NCI-H748 (cell line): ENCODE data around the gene NAA80.
"Not testable (repeated sequence)": the region's sequence is repeated elsewhere in the genome, so short reads cannot be mapped to it uniquely, and the experiment has no call there.

Source experiments
- DNase-seq: peaks from one replicate; lab custom pipeline; 2025; ENCODE audit not compliant: unreplicated experiment; lab: John Stamatoyannopoulos, UW

The NAA80 gene

DNA sequence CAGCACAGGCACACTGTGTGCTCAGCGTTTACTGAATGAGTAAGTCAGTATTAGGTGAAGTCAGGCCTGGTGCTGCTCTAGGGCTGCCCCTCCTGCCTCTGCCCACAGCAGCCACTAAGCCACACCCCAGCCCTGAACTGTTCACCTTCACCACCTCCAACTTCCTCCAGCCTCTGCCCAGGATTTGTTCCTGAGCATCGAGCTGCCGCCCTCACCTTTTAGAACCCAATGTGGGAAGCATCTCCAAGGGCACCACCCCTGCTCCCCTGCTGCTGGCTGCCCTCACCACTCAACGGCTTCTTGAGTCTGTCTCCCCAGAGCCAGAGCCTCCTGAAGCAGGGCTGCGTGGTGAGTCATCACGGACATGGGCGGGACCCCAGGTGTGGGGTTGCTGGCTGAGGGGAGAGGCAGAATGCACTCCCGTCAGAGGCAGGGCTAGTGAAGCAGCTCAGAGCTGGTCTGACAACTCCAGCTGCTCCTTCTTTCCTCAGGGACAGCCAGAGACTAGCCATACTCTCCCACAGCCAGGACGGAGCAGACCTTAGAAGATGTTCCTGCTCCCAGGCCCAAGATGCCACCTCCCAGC lies 17.5 kb upstream of the NAA80 start:
- no peak for DNase-seq

DNA sequence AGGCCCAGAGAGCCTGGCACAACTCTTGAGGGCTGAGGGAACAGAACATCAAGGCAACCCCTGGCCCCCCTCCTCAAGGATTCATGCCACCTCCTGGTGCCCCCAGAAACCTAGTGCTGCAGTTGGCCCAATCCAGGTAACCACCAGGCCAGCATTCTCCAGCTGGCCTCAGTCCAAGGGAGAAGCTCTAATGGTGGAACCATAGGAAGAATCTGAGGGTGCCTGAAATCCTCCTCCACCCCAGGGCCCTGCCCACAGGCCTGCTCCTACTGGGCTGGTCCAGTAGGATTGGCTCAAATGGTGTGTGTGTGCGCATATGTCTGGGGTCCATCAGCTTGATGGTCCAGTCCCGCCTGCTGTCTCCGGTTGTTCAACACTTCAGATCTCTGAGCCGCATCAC lies 15.6 kb upstream of the NAA80 start:
- no peak for DNase-seq

DNA sequence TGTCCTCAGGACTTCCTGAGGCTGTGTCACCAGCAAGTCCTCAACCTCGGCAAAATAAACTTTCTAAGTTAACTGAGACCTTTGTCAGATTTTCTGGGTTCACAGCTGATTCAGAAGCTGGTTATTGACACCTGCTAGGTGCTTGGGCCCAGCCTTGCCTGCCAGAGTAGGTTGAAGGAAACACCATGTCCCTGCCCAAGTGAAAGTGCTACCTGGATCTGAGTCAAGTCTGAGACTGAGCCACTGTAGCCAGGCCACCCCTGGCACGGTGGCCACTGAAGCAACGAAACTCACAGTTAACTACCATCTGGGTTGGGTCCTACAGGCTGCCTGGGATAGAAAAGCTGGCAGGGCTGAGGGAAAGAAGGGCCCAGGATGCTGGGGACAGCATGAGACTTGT lies 15.1 kb upstream of the NAA80 start:
- no peak for DNase-seq

GRCh38 chr3:50312041-50312440 lies 12.8 kb upstream of the NAA80 start:
- DNase-seq, result not testable (repeated sequence)

DNA sequence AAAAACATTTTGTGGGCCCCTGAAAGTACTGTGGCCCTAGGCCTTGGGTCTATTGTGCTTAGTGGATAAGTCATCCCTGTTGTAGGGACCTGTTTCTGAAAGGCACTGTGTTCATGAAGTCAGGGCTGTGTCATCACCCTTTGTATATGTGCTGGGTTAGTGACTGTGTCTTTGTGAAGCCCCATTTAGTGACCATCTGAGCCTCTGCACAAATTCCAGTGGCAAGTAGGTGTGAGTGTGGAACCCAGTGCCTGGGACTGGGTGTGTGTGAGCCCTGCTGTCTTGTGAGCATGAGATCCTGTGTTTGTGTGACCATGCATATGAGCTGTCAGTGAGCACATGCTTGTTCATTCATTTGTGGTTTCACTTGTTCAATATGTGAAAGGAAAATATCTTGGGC lies 5.4 kb upstream of the NAA80 start:
- no peak for DNase-seq

DNA sequence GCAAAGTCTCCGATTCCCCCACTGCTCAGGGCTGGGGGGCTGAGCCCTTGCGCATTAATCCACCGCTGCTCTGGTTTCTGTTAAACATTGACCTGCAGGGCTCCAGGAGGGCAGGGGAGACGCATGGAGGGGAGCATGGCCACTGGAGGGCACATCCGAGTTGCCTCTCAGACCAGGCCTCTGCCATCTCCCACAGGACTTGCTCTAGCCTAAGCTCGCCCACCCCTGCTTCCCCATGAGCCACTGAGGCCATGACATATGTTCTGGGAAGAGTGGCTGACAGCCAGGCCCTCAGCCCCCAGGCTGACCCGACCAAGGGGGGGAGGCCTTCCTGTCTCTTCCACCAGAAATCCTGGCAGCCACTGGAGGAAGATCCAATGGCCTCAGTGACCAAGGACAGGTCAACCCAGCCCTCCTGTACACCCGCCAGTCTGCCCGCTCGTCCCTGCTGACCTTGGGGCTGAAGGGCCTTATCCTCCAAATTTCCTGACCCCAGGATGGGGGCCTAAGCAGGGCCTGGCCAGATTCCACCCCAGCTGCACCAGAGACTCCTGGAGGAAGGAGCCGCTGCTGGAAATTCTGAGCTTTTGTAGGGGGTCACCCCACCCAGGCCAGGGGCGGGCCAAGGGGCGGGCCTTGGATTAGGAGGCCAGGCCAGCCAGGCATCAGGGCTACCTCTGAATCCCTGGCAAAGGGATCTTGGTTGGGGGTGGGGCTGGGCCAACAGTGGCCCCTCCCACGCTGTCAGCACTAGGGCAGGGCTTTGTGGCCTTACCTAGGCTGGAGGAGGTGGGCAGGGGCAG lies 4.0 kb upstream of the NAA80 start, which contains the start of gene HYAL1:
Gene HYAL1, minus strand, starts transcription at position 562 of the 803 bp plus-strand sequence. CDS start 618 bp downstream, outside the sequence.
- no peak for DNase-seq

GRCh38 chr3:50302095-50303012 lies 3.1 kb upstream of the NAA80 start:
- DNase-seq, result no peak

GRCh38 chr3:50300681-50301254 lies 1.6 kb upstream of the NAA80 start:
- no peak for DNase-seq

- no peak for DNase-seq
Measured at GRCh38 chr3:50299929-50300680, 900 bp upstream of the NAA80 start.

- no peak for DNase-seq
Measured at GRCh38 chr3:50299638-50299928, 378 bp upstream of the NAA80 start.

DNA sequence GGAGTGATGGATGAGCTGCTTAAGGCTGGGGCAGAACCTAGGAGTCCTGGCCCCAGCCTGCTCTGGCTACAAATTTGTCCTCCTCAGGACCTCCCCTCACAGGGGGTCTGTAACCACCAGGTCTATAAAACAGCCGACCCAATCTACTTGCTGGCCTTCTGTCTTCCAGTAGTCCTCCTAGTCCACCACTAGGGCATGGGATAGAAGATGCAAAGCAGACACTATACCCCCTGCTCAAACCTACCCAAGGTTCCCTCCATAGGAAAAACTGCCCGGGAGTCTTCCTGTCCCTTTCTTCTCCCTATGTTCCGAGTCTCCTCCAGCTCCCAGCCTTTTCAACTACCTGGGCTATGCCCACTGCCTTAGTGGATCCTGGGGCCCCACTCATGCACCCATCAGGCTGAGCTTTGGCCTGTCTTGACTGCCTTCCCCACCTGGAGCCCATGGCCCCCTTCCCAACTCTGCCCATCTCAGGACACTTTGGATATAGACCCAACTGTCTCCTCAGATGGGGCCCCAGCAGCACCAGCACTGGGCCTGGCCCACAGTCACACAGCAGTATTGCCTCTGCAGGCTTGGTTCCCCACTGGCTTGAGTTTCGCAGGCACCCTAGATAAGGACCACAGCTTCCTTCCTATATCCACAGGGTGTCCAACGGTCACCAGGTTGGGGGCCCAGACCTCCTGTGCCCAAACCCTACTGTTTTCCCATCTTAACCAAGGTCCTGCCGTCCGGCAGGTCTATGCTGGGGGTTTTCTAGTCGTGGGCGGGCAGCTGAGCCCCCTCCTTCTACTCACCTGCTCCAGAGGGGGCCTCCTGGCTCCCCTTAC lies 1.1 kb downstream of the NAA80 start:
- no peak for DNase-seq

DNA sequence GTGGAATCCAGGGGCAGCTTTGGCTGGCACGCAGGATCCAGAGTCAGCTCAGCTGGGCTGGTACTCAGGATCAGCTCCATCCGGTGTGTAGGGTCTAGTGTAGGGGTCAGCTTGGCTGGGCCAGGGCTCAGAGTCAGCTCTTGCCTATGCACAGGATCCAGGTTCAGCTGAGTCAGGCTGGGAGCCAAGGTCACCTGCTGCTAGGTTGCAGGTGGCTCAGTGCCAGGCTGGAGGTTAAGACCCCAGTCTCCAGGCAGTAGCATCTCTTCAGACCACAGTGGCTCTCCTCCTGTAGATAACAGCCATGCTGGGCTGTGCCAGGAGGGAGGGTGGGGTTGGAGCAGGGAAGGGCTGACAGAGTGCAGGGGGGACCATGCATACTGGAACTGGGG lies 1.8 kb downstream of the NAA80 start:
- no peak for DNase-seq

DNA sequence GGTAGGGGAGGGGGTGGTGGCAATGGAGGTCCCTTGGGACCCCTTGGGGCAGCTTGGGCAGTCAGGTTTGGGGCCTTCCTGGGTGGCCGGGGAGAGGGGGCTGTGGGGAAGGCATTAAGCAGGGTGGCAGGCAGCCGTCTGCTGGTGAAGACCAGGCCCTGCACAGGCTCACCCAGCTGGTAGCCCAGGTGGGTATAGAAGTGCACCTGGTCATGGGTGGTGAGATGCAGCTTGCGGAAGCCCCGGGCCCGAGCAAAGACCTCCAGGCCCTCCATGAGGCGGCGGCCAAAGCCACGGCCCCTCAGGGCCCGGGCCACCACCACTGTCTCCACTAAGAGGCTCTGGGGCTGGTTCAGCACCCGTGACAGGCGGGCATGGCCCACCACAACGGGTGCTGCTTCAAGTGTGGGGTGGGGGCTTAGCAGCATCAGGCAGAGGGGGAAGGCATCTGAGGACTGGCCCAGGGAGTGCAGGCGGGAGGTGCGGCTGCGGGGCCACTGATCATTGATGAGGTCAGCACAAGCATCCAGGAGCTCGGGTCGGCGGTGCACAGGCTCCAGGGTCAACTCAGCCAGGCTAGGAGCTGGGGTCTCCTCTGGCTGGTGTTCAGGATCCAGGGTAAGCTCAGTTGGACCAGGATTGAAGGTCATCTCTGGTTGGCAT lies 2.4 kb downstream of the NAA80 start:
- DNase-seq, result no peak

- DNase-seq, result no peak
Measured at GRCh38 chr3:50295553-50296431, 3.4 kb downstream of the NAA80 start.

DNA sequence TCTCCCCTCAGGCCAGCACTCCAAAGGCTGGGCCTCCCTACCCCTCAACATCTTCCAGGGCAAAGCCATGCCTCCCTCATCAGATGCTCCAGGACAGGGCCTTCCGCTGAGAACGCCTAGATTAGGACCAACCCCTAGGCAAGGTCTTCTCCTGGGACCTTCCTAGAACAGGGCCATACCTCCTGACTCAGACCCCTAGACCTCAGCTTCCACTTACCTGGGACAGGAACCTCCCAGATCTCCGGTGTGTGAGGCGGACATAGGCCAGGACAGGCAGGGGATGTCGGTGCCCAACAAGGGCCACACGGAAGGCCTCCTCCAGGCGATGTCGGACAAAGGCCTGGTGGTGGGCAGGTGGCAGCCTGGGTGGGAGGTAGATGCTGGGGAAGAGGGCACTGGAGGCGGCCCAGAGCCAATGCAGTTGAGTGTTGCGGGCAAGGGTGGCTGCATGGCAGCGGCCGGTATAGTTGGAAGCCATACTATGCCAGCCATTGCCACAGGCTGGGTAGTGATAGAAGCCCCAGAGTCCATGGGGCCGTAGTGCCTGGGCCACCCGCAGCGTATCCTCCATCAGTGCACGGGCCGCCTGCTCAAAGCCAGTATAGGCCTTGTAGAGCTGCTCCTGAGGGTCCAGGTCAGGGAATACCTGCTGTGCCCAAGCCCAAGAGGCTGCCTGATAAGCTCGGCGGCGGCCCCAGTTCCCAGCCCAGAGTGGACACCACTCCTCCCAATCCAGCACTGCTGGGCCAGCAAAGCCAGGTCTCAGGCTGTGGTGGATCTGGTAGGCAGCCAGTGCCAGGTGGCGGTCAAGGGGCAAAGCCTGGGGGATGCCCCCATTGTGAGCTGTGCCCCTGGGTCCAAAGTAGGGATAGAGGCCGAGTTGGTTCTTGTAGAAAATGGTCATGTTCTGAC lies 4.5 kb downstream of the NAA80 start:
- DNase-seq, result no peak

DNA sequence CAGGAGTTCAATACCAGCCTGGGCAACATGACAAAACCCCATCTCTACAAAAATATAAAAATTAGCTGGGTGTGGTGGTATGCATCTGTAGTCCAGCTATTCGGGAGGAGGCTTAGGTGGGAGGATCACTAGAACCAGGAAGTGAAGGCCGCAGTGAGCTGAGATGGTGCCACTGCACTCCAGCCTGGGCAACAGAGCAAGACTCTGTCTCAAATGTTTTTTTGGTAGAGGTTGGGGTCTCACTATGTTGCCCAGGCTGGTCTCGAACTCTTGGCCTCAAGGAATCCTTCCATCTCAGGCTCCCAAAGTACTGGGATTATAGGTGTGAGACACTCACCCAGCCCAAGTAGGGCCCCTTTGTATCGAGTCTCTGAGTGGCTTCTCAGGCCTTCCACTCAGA lies 5.1 kb downstream of the NAA80 start:
- no peak for DNase-seq

GRCh38 chr3:50293079-50293801 lies 6.0 kb downstream of the NAA80 start:
- no peak for DNase-seq
